ENCODE measurements around the gene RNASE8.

Gene RNASE8

GRCh38 chr14:21054123-21054767 is 3.4 kb upstream of the RNASE8 start:
- DNase-seq = no peak

- no peak for DNase-seq
Measured at GRCh38 chr14:21054768-21055145, 2.9 kb upstream of the RNASE8 start.

GRCh38 chr14:21055432-21056117 is 2.0 kb upstream of the RNASE8 start:
- no peak for DNase-seq

GRCh38 chr14:21056520-21057163 is 980 bp upstream of the RNASE8 start:
- no peak for DNase-seq

- no peak for DNase-seq
Measured at GRCh38 chr14:21058903-21059302, 1.3 kb downstream of the RNASE8 start.

- no peak for DNase-seq
Measured at GRCh38 chr14:21059842-21060613, 2.4 kb downstream of the RNASE8 start.

GRCh38 chr14:21060614-21061346 is 3.2 kb downstream of the RNASE8 start:
- no peak for DNase-seq

- no peak for DNase-seq
Measured at GRCh38 chr14:21061347-21061668, 3.7 kb downstream of the RNASE8 start.

- no peak for DNase-seq
Measured at GRCh38 chr14:21063479-21063878, 5.9 kb downstream of the RNASE8 start.

GRCh38 chr14:21066882-21067502 is 9.4 kb downstream of the RNASE8 start:
- no peak for DNase-seq

- peak; percentile 58 for DNase-seq
Measured at GRCh38 chr14:21068521-21069387, 11.1 kb downstream of the RNASE8 start.

GRCh38 chr14:21069388-21070082 is 11.9 kb downstream of the RNASE8 start:
- no peak for DNase-seq

GRCh38 chr14:21070083-21070609 is 12.5 kb downstream of the RNASE8 start, which contains the start of gene ARHGEF40:
TSS of gene ARHGEF40 (plus strand) at chr14:21070304. CDS start at chr14:21070397, 93 bp downstream.
- no peak for DNase-seq

- DNase-seq = no peak
Measured at GRCh38 chr14:21070610-21071224, 13.1 kb downstream of the RNASE8 start.

GRCh38 chr14:21071225-21072030 is 13.8 kb downstream of the RNASE8 start:
- DNase-seq = peak; percentile 41

- DNase-seq = no peak
Measured at GRCh38 chr14:21072031-21072473, 14.4 kb downstream of the RNASE8 start.

- no peak for DNase-seq
Measured at GRCh38 chr14:21072781-21073339, 15.2 kb downstream of the RNASE8 start.

GRCh38 chr14:21073921-21074320 is 16.3 kb downstream of the RNASE8 start:
- DNase-seq = no peak
